GM23338 (cell line): Measurements from ENCODE around the gene USP1. TPM values are rescaled to one million over a fixed set of nuclear protein-coding genes. Genes with fewer than 3 reads are reported as not detected.

Experiments used
- ATAC-seq: fragments of 200-7000 bp; cut with Tn5 transposase; 3 replicates; pipeline ENCODE4 v1.9.1; 2020
- DNase-seq: peaks from one replicate; pipeline ENCODE4 v3.0.0-alpha.2; 2015; ENCODE audit warnings: low spot score
- H2AFZ ChIP-seq: fragments of 200-600 bp; sonication (generic); 2 replicates; pipeline ENCODE4 v1.8.0; 2016; ENCODE audit warnings: antibody characterized with exemption, mild to moderate bottlenecking, moderate library complexity
- H3F3A ChIP-seq: fragments of 200-600 bp; sonication (generic); replicated peaks from 2 replicates; pipeline ENCODE4 v1.8.0; 2017; ENCODE audit warnings: antibody characterized with exemption, mixed run types, low read depth
- H3K27ac ChIP-seq: fragments of 200-600 bp; sonication (generic); 2 replicates; pipeline ENCODE4 v1.6.1; 2016; ENCODE audit warnings: low read depth
- H3K27me3 ChIP-seq: fragments of 200-600 bp; sonication (generic); 2 replicates; pipeline ENCODE4 v1.8.0; 2016; ENCODE audit warnings: mild to moderate bottlenecking, mixed run types, moderate library complexity; ENCODE audit not compliant: insufficient read depth
- H3K36me3 ChIP-seq: fragments of 200-600 bp; sonication (generic); 2 replicates; pipeline ENCODE4 v1.8.0; 2016; ENCODE audit warnings: mild to moderate bottlenecking; ENCODE audit not compliant: insufficient read depth
- H3K4me1 ChIP-seq: fragments of 200-600 bp; sonication (generic); 2 replicates; pipeline ENCODE4 v1.8.0; 2016; ENCODE audit warnings: mild to moderate bottlenecking, moderate library complexity; ENCODE audit not compliant: insufficient read depth
- H3K4me2 ChIP-seq: fragments of 200-600 bp; sonication (generic); 2 replicates; pipeline ENCODE4 v1.7.1; 2017; ENCODE audit warnings: mixed run types
- H3K4me3 ChIP-seq: fragments of 200-600 bp; sonication (generic); 2 replicates; pipeline ENCODE4 v1.6.1; 2016; ENCODE audit warnings: mixed run types
- H3K79me2 ChIP-seq: fragments of 200-600 bp; sonication (generic); replicated peaks from 2 replicates; pipeline ENCODE4 v1.8.0; 2017; ENCODE audit warnings: mild to moderate bottlenecking; ENCODE audit not compliant: insufficient read depth
- H3K9me2 ChIP-seq: fragments of 200-600 bp; sonication (generic); 2 replicates; pipeline ENCODE4 v1.8.0; 2017; ENCODE audit not compliant: insufficient read depth
- H4K20me1 ChIP-seq: fragments of 200-600 bp; sonication (generic); replicated peaks from 2 replicates; pipeline ENCODE4 v1.8.0; 2017; ENCODE audit warnings: mild to moderate bottlenecking; ENCODE audit not compliant: insufficient read depth
- H3K27ac Mint-ChIP-seq: 2 replicates; pipeline ENCODE4 v1.8.0; 2020; ENCODE audit warnings: inconsistent platforms, mild to moderate bottlenecking, moderate library complexity, mixed read lengths
- H3K27me3 Mint-ChIP-seq: 3 replicates; pipeline ENCODE4 v1.8.0; 2022; ENCODE audit warnings: low read depth, mild to moderate bottlenecking, moderate library complexity, mixed read lengths, inconsistent platforms; ENCODE audit not compliant: insufficient read depth, poor library complexity
- H3K36me3 Mint-ChIP-seq: 3 replicates; pipeline ENCODE4 v1.8.0; 2021; ENCODE audit warnings: low read depth, mild to moderate bottlenecking, inconsistent platforms, moderate library complexity, mixed read lengths
- H3K4me1 Mint-ChIP-seq: 3 replicates; pipeline ENCODE4 v1.8.0; 2020; ENCODE audit warnings: mild to moderate bottlenecking, inconsistent platforms, mixed read lengths
- H3K4me3 Mint-ChIP-seq: 3 replicates; pipeline ENCODE4 v1.8.0; 2021; ENCODE audit warnings: moderate library complexity, mild to moderate bottlenecking, inconsistent platforms, mixed read lengths
- H3K9me3 Mint-ChIP-seq: 3 replicates; pipeline ENCODE4 v1.8.0; 2020; ENCODE audit warnings: moderate library complexity, mild to moderate bottlenecking, inconsistent platforms, mixed read lengths
- CREB1 ChIP-seq: fragments of 250-450 bp; sonication (Bioruptor Pico); IDR thresholded peaks from 2 replicates; pipeline ENCODE4 v1.5.0; 2020; ENCODE audit warnings: low read depth, mild to moderate bottlenecking, moderate library complexity
- ETS1 ChIP-seq: IDR thresholded peaks from 2 replicates; pipeline ENCODE4 v1.6.1; 2016; ENCODE audit warnings: antibody characterized with exemption
- EZH2 ChIP-seq: fragments of 200-600 bp; sonication (generic); IDR thresholded peaks from one replicate; pipeline ENCODE4 v1.8.0; 2017; ENCODE audit warnings: antibody characterized with exemption, mild to moderate bottlenecking, low read depth; ENCODE audit not compliant: unreplicated experiment
- EZH2phosphoT487 ChIP-seq: fragments of 200-600 bp; sonication (generic); IDR thresholded peaks from one replicate; pipeline ENCODE4 v1.8.1; 2018; ENCODE audit warnings: antibody characterized with exemption; ENCODE audit not compliant: unreplicated experiment
- JUNB ChIP-seq: IDR thresholded peaks from one replicate; pipeline ENCODE4 v1.6.1; 2016; ENCODE audit warnings: antibody characterized with exemption; ENCODE audit not compliant: unreplicated experiment
- POLR2AphosphoS5 ChIP-seq: IDR thresholded peaks from 2 replicates; pipeline ENCODE4 v1.6.1; 2016; ENCODE audit warnings: antibody characterized with exemption, low read depth
- STAT1 ChIP-seq: IDR thresholded peaks from one replicate; pipeline ENCODE4 v1.6.1; 2016; ENCODE audit warnings: antibody characterized with exemption; ENCODE audit not compliant: unreplicated experiment
- ZNF114 ChIP-seq: fragments of 250-450 bp; sonication (Bioruptor Pico); IDR thresholded peaks from 2 replicates; pipeline ENCODE4 v1.5.0; 2020; ENCODE audit warnings: mild to moderate bottlenecking, moderate library complexity
- polyA plus RNA-seq: library from polyadenylated mRNA; unstranded; fragments of >200 nt; fragmentation: Nextera tagmentation; extraction: Ambion mirVana; gene quantifications from 2 replicates; pipeline ENCODE4 v1.2.1, GENCODE V29; 2016
- total RNA-seq: library from RNA; depleted of rRNA; stranded (reverse); fragments of >200 nt; shearing (Covaris generic); gene quantifications from 2 replicates; pipeline ENCODE4 v1.2.3, GENCODE V29; 2014
- TF ChIP-seq, protein P1 (sequence below): fragments of 250-450 bp; sonication (Bioruptor Pico); IDR thresholded peaks from 2 replicates; pipeline ENCODE4 v1.5.0; 2020; ENCODE audit warnings: mild to moderate bottlenecking, moderate library complexity
- TF ChIP-seq, protein P2 (sequence below): IDR thresholded peaks from one replicate; pipeline ENCODE4 v1.6.1; 2018; ENCODE audit warnings: antibody characterized with exemption; ENCODE audit not compliant: unreplicated experiment
- TF ChIP-seq, protein P3 (sequence below), 2 experiments: fragments of 200-600 bp in 1 of 2; sonication (generic) in 1 of 2; conservative IDR thresholded peaks; 2 replicates each; pipeline versions ENCODE4 v1.5.1 to v1.6.1; 2016 to 2017; ENCODE audit warnings: antibody characterized with exemption in 2 of 2, low read depth in 2 of 2, mild to moderate bottlenecking in 2 of 2, moderate library complexity in 1 of 2

The USP1 gene
- total and polyA plus RNA-seq, 2 experiments from 2014 or later: 45.6 to 74.6 TPM

DNA sequence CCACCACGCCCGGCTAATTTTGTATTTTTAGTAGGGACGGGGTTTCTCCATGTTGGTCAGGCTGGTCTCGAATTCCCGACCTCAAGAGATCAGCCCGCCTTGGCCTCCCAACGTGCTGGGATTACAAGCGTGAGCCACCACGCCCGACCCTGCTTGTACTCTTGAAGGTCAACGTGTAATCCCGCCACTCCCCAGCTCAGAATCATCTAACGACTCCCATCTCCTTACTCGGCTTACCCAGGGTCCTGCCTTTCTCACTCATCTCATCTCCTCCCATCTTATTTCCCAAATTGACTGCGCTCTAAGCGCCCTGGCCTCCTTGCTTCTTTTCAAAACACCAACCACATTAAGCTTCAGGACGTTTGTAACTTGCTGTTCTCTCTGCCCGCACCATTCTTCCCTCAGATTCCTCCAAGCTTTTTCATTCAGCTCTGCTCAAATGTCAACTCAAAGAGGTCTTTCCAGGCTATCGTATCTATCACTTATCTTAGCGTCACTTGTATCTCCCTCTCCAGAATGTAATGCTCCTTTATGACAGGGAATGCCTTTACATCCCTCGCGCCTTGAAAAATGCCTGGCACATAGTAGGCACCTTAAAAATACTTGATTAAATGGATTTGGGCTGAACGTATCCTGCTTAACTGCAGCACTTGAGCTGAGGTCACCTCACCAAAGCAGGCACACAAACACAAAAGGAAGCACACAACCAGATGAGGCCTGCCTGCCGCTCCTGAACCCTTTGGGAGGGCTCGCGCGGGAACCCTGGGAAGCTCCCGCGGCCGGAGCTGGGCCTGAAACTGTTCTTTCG is 1.4 kb upstream of the USP1 start:
- no peak for TF ChIP-seq JUNB
- TF ChIP-seq CREB1 (CRISPR knock-in tag): no peak
- TF ChIP-seq, protein P1, sequence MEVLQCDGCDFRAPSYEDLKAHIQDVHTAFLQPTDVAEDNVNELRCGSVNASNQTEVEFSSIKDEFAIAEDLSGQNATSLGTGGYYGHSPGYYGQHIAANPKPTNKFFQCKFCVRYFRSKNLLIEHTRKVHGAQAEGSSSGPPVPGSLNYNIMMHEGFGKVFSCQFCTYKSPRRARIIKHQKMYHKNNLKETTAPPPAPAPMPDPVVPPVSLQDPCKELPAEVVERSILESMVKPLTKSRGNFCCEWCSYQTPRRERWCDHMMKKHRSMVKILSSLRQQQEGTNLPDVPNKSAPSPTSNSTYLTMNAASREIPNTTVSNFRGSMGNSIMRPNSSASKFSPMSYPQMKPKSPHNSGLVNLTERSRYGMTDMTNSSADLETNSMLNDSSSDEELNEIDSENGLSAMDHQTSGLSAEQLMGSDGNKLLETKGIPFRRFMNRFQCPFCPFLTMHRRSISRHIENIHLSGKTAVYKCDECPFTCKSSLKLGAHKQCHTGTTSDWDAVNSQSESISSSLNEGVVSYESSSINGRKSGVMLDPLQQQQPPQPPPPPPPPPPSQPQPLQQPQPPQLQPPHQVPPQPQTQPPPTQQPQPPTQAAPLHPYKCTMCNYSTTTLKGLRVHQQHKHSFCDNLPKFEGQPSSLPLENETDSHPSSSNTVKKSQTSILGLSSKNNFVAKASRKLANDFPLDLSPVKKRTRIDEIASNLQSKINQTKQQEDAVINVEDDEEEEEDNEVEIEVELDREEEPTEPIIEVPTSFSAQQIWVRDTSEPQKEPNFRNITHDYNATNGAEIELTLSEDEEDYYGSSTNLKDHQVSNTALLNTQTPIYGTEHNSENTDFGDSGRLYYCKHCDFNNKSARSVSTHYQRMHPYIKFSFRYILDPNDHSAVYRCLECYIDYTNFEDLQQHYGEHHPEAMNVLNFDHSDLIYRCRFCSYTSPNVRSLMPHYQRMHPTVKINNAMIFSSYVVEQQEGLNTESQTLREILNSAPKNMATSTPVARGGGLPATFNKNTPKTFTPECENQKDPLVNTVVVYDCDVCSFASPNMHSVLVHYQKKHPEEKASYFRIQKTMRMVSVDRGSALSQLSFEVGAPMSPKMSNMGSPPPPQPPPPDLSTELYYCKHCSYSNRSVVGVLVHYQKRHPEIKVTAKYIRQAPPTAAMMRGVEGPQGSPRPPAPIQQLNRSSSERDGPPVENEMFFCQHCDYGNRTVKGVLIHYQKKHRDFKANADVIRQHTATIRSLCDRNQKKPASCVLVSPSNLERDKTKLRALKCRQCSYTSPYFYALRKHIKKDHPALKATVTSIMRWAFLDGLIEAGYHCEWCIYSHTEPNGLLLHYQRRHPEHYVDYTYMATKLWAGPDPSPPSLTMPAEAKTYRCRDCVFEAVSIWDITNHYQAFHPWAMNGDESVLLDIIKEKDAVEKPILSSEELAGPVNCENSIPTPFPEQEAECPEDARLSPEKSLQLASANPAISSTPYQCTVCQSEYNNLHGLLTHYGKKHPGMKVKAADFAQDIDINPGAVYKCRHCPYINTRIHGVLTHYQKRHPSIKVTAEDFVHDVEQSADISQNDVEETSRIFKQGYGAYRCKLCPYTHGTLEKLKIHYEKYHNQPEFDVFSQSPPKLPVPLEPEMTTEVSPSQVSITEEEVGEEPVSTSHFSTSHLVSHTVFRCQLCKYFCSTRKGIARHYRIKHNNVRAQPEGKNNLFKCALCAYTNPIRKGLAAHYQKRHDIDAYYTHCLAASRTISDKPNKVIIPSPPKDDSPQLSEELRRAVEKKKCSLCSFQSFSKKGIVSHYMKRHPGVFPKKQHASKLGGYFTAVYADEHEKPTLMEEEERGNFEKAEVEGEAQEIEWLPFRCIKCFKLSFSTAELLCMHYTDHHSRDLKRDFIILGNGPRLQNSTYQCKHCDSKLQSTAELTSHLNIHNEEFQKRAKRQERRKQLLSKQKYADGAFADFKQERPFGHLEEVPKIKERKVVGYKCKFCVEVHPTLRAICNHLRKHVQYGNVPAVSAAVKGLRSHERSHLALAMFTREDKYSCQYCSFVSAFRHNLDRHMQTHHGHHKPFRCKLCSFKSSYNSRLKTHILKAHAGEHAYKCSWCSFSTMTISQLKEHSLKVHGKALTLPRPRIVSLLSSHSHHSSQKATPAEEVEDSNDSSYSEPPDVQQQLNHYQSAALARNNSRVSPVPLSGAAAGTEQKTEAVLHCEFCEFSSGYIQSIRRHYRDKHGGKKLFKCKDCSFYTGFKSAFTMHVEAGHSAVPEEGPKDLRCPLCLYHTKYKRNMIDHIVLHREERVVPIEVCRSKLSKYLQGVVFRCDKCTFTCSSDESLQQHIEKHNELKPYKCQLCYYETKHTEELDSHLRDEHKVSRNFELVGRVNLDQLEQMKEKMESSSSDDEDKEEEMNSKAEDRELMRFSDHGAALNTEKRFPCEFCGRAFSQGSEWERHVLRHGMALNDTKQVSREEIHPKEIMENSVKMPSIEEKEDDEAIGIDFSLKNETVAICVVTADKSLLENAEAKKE (CRISPR knock-in tag): no peak
- TF ChIP-seq ETS1: no peak
- no peak for TF ChIP-seq ZNF114 (CRISPR knock-in tag)
- TF ChIP-seq, protein P2, sequence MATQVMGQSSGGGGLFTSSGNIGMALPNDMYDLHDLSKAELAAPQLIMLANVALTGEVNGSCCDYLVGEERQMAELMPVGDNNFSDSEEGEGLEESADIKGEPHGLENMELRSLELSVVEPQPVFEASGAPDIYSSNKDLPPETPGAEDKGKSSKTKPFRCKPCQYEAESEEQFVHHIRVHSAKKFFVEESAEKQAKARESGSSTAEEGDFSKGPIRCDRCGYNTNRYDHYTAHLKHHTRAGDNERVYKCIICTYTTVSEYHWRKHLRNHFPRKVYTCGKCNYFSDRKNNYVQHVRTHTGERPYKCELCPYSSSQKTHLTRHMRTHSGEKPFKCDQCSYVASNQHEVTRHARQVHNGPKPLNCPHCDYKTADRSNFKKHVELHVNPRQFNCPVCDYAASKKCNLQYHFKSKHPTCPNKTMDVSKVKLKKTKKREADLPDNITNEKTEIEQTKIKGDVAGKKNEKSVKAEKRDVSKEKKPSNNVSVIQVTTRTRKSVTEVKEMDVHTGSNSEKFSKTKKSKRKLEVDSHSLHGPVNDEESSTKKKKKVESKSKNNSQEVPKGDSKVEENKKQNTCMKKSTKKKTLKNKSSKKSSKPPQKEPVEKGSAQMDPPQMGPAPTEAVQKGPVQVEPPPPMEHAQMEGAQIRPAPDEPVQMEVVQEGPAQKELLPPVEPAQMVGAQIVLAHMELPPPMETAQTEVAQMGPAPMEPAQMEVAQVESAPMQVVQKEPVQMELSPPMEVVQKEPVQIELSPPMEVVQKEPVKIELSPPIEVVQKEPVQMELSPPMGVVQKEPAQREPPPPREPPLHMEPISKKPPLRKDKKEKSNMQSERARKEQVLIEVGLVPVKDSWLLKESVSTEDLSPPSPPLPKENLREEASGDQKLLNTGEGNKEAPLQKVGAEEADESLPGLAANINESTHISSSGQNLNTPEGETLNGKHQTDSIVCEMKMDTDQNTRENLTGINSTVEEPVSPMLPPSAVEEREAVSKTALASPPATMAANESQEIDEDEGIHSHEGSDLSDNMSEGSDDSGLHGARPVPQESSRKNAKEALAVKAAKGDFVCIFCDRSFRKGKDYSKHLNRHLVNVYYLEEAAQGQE: no peak
- TF ChIP-seq, protein P3, sequence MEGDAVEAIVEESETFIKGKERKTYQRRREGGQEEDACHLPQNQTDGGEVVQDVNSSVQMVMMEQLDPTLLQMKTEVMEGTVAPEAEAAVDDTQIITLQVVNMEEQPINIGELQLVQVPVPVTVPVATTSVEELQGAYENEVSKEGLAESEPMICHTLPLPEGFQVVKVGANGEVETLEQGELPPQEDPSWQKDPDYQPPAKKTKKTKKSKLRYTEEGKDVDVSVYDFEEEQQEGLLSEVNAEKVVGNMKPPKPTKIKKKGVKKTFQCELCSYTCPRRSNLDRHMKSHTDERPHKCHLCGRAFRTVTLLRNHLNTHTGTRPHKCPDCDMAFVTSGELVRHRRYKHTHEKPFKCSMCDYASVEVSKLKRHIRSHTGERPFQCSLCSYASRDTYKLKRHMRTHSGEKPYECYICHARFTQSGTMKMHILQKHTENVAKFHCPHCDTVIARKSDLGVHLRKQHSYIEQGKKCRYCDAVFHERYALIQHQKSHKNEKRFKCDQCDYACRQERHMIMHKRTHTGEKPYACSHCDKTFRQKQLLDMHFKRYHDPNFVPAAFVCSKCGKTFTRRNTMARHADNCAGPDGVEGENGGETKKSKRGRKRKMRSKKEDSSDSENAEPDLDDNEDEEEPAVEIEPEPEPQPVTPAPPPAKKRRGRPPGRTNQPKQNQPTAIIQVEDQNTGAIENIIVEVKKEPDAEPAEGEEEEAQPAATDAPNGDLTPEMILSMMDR (conservative IDR thresholded peaks at IDR 0.05; ENCODE audit: low read depth in 2 of 2): no peak
- no peak for TF ChIP-seq EZH2
- no peak for TF ChIP-seq STAT1
- TF ChIP-seq EZH2phosphoT487: no peak
- no peak for TF ChIP-seq POLR2AphosphoS5
- peak; percentile 21 for DNase-seq
- Mint-ChIP-seq H3K4me3 (peak overlapping the region; percentile 89), H3K27ac (peak overlapping the region; percentile 99), H3K36me3 (peaks cover 3% of the 10 kb centered on the region; the same call in 2 of the 3 replicates), H3K4me1 (peaks cover 17% of the 10 kb centered on the region), H3K27me3 (peaks cover 17% of the 10 kb centered on the region), H3K9me3 (no peaks in the 10 kb centered on the region)
- Histone ChIP-seq H3K4me2 (peak overlapping the region; percentile 80), H3K36me3 (no peaks in the 10 kb centered on the region), H3K4me1 (peaks cover 16% of the 10 kb centered on the region), H3K27ac (peak overlapping the region; percentile 97), H4K20me1 (peaks cover 26% of the 10 kb centered on the region), H3K79me2 (peaks cover 33% of the 10 kb centered on the region), H3F3A (peaks cover 6% of the 10 kb centered on the region; the same call in 1 of the 2 replicates), H3K4me3 (peak overlapping the region; percentile 64), H3K9me2 (no peaks in the 10 kb centered on the region; the same call in 1 of the 2 replicates), H2AFZ (peak overlapping the region; percentile 64; the same call in 1 of the 2 replicates), H3K27me3 (no peaks in the 10 kb centered on the region)
- ATAC-seq: peak; percentile 14
